HK-2 (cell line): ENCODE measurements around the gene MMP20.

Source experiments
- DNase-seq: peaks from one replicate; pipeline ENCODE4 v3.0.0-alpha.2; 2018; ENCODE audit not compliant: unreplicated experiment

The MMP20 gene

DNA sequence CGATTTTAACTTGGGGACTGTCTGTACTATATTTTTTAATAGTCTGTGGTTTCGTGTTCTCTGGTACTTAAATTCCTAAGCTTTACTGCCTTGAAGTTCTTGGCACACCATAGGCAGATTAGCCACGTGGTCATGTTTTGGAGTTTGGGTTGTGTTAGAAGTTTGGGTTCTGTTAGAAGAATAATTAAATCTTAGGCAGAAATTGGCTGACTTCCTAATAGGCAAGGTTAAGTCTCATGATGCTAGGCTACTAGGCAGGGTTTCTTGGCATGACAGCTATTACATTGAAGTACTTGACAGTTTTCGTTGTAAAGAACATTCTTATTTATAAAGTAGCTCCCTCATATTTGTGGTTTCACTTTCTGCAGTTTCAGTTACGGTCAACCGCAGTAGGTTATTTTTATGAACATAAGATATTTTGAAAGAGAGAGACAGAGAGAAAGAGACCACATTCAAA, 64.5 kb downstream of the MMP20 start:
- DNase-seq = no peak

DNA sequence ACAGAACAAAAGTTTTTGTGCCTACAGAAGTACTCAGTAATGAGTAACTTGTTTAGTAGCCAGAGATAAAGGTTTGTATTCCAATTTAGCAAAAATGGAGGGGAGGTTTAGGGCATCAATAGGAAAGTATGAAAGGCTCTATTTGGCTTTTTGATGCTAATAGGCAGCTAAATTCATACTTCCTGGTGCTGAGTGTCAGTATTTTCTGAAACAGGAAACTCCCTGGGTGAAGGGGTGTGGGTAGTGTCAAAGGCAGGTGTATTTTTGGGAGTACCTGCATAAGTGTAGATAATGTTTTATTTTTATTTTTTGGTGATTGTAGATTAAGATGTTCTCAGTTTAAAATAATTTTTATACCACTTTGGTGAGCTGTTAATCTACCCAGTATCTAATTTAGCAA, 65.3 kb downstream of the MMP20 start:
- DNase-seq = no peak

- no peak for DNase-seq
Observed at GRCh38 chr11:102555091-102555490, 70.0 kb downstream of the MMP20 start.

- DNase-seq = no peak
Observed at GRCh38 chr11:102553835-102554282, 71.3 kb downstream of the MMP20 start.

GRCh38 chr11:102552447-102553194, 72.5 kb downstream of the MMP20 start:
- DNase-seq = peak; percentile 57

DNA sequence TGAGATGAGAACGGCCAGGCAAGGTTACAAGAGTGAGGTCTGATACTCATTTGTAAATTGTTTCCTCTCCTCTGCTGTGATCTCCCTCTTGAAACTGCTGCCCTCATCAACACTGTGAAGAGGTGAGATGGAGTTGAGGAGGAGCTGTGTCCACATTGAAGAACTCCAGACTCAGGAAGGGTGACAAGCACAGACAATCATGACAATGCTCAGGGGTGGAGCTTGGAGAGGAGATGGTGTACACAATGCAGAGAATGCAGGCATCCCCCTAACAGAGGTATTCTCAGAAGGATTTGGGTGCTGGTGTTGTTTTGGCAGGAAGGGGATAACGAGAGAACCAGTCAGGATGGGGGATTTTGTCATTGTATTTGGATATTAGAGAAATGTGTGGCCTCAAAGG, 73.1 kb downstream of the MMP20 start:
- no peak for DNase-seq

GRCh38 chr11:102551169-102551781, 73.9 kb downstream of the MMP20 start:
- no peak for DNase-seq

DNA sequence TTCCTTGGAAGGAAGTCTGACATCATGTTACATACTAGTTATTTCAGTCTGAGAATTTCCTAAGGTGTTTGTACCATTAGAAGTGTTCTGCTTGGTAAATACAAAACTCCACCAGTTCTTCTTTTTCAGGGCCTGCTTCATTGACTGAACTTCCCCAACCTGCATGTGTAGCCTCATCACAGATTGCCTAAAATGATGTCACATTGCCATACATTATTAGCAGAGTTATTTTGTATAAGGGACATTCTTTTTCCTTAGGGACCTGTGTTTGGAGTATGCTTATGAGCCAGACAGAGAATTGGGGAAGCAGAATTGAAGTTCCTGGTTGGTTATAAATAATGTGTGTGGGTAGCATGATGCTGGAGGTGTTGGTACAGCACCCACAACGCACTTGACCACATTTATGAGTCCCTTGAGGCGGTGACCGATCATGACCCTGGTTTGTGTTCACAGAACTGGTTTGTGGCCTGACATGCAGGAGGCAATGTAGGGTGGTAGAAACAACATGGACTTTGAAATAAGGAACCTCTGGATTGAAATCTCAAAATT, 78.1 kb downstream of the MMP20 start:
- peak; percentile 22 for DNase-seq

DNA sequence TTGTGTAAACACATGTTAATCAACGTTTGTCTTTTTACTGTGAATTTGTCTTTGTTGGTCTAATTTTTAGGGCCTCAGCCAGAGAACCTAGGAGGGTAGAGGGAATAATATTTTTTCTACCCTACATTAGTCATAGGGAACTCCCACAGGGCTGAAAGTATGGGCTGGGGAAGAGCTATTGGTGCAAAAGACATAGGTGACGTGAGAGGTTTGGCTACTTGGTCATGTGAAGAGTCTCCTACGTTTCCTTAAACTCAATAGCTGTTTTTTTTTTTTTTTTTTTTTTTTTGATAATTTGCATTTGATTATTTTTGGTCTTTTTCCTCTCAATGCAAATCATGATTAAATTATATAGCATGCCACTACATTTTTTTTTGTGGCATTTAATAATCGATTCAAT, 78.7 kb downstream of the MMP20 start:
- DNase-seq = no peak

DNA sequence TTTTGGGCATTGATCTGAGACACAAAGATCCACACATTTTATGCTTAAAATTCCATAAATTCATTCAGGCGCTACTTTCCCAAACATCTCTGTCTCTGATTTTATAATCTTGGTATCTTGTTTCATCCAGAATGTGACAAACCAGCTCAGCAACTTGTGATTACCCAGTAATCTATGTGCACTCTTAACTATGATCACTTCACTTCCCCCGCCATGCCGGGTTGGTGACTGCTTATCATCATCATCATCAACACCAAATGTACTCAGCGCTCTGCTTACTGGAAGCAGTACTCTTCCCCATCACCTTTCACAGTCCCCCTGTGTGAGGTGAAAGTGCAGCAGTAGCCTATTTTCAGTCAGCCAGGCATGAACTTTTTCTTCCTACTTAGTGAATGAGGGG, 79.4 kb downstream of the MMP20 start:
- no peak for DNase-seq

DNA sequence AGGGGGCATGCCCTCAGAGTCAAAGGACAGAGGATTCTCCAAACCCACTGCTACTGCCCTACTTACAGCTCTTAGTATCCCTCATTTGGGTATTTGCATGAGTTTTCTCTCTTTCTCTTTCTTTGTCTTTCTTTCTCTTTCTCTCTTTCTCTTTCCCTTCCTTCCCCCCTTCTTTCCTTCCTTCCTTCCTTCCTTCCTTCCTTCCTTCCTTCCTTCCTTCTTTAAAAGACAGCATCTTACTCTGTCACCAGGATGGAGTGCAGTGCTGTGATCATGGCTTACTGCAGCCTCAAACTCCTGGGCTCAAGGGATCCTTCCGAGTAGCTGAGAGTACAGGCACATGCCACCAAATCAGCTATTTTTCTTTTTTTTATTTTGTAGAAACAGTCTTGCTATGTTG, 80.5 kb downstream of the MMP20 start:
- no peak for DNase-seq

DNA sequence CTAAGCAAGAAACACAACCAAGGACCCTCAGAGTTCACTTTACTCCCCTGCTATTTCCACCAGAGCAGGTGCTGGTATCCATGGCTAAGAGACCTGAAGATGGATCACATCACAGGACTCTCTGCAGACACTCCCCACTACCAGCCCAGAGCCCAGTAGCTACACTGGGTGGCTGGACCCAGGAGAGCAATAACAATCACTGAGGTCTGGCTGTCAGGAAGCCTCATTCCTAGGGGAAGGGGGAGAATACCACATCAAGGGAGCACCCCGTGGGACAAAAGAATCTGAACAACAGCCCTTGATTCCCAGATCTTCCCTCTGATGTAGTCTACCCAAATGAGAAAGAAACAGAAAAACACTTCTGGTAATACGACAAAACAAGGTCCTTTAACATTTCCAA, 85.6 kb downstream of the MMP20 start:
- DNase-seq = no peak

DNA sequence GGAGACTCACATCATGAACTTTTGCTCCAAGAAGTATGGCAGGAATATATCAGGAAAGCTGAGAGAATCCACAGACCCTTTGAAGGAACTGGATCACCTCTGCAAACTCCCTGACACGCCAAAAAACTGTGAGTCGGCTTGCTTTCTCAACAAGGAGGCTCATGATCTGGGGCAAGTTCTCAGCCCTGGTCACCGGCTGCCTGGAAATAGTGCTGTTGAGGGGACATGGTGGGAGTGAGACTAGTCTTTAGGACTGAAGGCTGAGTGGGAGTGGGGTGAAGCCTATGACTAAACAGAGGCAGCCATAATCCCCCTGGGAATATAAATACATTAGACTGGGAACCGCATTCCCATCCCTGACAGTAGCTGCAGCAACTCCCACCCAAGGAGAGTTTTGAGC, 86.2 kb downstream of the MMP20 start:
- no peak for DNase-seq

DNA sequence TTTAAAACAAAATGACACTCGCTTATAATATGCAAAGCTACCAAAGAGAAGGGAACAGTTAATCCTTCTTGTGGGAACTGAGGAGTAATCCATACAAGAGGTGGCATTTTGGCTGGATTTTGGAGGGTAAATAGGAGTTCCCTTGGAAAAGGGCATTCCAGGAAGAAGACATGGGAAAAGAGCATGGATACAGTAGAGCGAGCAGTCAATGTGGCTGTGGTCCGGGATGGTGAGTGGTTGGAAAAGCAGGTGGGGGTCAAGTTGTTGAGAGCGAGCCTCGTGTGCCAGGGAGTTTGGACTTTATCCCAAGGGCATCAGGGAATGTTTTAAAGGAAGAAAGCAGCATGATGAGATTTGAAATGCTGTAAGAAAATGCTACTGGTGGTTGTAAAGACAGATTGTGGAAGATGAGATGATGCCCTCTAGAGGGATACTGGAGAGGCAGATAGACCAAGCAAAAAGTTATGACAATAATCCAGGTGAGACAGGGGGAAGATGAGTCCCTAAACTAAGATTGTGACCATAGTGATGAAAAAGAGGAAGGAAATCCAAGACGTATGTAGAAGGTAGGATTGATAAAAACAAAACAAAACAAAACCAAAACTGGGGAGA, 90.8 kb downstream of the MMP20 start:
- no peak for DNase-seq

GRCh38 chr11:102530558-102530957, 94.6 kb downstream of the MMP20 start, which contains the start of gene MMP7:
MMP7 (minus strand) TSS chr11:102530747; CDS start chr11:102530700, 47 bp downstream.
- peak; percentile 42 for DNase-seq

DNA sequence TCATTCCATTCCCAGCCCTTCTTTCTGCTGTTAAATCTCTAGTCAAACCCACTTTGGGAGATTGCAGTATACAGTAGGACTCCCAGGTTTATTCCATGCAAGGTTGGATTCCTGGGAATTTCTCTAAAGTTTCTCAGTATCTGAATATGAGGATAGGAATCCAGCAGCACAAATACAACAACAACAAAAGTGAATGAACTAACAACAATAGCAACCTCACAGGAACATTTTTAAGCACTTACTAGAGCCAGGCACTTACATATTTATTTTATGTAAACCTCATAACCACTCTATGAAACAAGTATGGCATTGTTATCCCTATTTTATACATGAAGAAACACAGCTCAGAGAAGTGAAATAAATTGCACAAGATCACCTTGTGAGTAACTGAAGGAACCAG, 96.5 kb downstream of the MMP20 start:
- DNase-seq = no peak

GRCh38 chr11:102527684-102528083, 97.4 kb downstream of the MMP20 start:
- no peak for DNase-seq

DNA sequence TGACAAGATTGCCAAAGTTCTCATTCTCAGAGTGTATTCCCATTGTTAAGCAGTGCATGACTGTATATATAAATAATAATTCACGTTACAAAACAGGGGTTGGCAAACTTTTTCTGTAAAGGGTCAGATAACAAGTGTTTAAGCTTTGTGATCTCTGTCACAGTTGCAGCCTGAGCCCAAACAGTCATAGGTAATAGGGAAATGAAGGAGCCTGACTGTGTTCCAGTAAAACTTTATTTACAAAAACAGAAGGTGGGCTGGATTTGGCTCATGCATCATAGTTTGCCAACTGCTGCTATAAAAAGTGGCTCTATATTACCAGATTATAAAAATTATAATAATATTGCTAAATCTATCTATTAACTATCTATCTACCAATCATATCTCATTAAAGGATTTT, 98.1 kb downstream of the MMP20 start:
- no peak for DNase-seq
